AG09319 (cell line): Measurements from ENCODE around the gene CPE.

Experiments used
- DNase-seq: peaks from one replicate; pipeline ENCODE4 v3.0.0-alpha.2; 2010; ENCODE audit warnings: low read depth; ENCODE audit errors: extremely low read depth
- TF ChIP-seq, protein P1 (sequence below): IDR thresholded peaks from 2 replicates; pipeline ENCODE4 v1.5.1; 2011; ENCODE audit warnings: low read depth, mild to moderate bottlenecking, inconsistent platforms, low read length, moderate library complexity

The CPE gene

DNA sequence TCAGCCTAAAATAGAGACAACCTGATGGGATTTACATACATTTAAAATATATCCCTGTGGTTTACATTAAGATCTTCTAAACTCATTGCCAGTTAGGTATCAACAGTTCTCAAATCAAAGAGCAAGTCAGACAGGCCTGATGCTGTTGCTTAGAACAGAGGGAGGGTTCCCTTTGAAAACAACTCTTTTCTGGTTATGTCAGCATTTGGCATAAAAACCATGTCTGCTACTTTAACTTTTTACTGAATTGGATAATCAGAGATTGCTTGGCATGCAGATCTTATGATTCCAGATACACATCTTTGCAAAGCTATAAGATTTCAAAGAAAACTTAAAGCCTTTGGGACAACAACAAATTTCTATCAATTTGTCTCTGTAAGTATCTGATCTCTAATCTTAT is 140.8 kb downstream of the CPE start:
- no peak for DNase-seq
- TF ChIP-seq, protein P1, sequence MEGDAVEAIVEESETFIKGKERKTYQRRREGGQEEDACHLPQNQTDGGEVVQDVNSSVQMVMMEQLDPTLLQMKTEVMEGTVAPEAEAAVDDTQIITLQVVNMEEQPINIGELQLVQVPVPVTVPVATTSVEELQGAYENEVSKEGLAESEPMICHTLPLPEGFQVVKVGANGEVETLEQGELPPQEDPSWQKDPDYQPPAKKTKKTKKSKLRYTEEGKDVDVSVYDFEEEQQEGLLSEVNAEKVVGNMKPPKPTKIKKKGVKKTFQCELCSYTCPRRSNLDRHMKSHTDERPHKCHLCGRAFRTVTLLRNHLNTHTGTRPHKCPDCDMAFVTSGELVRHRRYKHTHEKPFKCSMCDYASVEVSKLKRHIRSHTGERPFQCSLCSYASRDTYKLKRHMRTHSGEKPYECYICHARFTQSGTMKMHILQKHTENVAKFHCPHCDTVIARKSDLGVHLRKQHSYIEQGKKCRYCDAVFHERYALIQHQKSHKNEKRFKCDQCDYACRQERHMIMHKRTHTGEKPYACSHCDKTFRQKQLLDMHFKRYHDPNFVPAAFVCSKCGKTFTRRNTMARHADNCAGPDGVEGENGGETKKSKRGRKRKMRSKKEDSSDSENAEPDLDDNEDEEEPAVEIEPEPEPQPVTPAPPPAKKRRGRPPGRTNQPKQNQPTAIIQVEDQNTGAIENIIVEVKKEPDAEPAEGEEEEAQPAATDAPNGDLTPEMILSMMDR, result no peak

DNA sequence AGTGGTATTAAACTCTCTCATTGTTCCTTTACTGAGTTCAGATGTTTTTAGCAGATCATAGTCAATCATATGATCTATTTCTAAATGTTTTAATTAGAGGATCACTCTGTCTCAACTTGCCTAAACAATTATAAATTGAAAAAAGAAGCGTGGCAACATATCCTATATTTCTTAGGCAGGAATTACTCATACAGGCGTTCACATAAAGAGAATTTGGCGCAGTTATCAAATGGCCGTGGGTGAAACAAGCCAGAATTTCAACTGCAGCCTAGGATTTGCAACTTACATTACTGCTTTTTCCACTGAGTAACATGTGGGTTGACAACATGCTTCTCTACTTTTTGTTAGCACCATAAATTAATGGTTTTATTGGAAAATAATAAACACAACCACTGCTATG is 141.3 kb downstream of the CPE start:
- TF ChIP-seq, protein P1, result no peak
- DNase-seq, result no peak

DNA sequence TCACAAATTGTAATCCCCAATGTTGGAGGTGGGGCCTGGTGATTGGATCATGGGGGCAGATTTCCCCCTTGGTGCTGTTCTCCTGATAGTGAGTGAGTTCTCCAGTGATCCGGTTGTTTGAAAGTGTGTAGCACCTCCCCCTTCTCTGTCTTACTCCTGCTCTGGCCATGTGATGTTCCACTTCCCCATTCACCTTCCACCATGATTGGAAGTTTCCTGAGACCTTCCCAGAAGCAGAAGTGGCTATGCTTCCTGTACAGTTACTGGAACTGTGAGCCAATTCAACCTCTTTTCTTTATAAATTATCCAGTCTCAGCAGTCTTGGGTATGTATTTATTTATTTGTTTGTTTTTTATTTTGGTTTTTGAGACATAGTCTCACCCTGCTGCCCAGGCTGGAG is 143.2 kb downstream of the CPE start:
- DNase-seq, result no peak

DNA sequence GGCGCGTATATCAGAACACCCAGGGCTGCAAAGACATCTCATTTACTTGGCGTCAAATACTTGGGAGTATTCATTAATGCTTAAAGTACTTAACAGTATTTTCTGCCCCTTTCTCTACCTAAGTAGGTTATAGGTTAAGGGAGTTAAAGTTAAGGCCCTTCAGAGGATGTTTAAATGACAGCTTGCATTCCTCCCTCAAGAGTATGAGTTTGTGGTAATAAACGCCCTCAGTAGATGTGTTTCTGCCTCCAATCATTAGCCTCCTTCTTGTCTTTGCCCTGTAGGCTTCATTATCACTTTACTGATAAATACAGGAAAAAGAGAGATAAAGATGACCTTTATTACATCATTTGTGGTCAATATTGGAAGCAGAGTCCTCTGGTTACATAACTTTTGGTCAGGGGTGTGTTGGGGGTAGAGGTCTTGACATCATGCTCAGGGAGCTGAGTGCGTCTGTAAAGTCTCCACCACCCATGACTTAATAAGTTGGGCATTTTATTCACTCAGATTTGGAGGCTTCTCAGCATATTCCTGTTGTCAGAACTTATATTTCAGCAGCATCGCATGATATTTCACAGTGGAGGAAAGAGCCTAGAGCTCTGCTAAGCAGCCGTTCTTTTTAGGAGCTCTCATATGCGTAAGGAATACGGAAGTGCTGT is 145.9 kb downstream of the CPE start:
- TF ChIP-seq, protein P1, result no peak
- no peak for DNase-seq

More for the DNA sequence above, 143.2 kb downstream of the CPE start:
- TF ChIP-seq, protein P1, result no peak

DNA sequence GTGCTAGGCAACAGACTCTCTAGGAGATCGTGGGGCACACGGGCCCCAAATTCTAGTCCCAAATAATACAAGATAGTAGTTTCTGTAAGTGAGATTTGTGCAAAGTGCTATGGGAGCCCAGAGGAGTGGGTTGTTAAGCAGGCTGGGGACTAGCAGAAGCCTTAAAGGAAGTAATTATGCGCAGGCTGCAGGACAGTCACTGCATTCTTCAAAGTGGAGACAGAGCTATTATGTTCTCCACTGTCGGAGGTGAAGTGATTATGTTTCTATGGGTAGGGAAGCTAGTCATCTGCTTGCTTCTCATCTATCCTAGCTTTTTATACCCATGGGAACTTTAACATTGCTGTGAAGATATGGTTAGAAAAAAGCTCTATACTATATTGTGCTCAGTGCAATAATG is 154.2 kb downstream of the CPE start:
- no peak for DNase-seq
- TF ChIP-seq, protein P1, result no peak

DNA sequence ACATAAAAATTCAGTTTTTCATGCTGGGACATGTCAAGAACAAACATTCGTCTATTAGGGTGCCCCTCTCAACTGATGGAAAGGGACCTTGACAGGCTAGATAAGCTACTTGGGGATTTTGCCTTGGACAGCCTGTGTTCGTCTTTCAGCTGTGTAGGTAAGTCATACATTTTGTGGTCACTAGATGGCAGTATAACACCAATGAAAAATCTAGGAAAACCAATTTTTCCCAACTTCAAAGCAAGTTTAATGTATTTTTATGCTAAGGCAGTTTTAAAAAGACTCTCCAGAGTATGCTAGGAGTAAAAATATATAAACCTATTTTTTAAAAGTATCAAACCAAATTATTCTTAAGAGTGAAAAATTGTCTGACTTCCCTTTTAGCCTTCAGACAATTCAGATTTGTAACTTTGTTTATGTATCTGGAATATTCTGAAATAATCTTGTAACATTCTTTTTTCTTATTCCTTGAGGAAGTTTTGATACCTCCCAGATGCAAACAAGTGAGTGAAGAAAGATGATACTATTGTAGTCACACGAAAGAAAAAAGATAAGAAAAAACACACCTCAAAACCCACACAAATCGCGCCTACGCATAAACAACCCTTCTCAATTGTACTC is 158.3 kb downstream of the CPE start:
- TF ChIP-seq, protein P1, result peak; percentile 55
- peak; percentile 15 for DNase-seq

DNA sequence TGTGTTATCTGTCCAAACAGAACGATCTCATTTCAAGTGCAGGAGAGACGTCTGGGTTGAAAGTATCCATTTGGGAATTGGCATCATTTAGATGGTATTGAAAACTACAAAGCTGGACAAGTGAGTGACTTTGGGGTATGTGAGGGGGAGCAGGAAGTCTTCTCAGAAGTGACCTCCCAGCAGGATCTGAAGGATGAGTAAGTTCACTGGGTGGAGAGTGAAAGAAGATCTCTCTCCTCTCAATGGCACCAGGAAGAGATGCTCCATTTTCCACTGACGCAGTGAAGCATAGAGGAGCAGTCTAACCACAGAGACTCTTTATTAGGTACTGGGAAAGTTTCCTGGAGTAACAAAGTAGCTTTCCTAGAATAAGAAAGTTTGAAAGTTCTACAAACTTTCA is 161.0 kb downstream of the CPE start:
- DNase-seq, result no peak
- TF ChIP-seq, protein P1, result no peak
